ENCODE results near the gene NR1D1. TPM values are rescaled to one million over a fixed set of nuclear protein-coding genes. Genes with fewer than 3 reads are reported as not detected.

NR1D1 gene
- total and polyA plus RNA-seq, 8 donors, result 4.8 to 17.5 (median 11.3) TPM

DNA sequence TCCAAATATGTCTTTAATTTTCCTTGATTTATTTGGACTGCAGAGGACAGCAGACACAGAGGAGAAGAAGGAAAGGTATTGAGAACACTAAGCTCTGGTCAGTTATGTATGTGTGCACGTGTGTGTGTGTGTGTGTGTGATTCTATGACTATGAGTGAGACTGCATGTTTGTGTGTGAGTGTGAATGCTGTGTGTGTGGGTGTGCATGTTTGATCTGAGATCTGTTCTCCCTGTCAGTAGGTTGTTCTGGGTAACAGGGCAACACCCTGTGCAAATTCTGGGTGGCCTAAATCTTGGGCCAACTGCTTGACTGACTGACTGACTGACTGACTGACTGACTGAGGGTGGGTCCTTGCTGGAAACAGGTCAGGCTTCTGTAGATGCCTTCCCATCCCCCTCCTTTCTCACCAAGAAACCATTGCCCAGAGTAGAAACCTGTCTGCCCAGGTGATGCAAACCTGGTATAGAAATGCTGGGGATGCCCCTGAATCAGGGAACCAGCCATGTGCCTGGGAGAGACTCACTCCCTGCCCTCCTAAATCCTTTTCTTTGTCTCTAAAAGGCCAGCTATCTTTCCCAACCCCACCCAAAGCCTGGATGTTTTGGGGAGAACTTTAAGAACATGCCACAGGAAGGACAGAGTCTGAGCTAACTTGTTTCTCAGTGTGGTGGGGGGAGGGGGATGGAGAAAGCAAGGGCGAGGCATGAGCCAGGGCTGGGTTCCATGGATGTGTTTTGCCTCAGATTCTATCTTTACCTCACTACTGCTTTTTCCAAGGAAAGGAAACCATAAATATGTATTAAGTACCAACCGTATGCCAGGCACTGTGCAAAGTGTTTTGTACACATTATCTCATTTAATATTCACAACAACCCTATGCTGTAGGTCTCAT lies 4.5 kb upstream of the NR1D1 start:
- no peak for ATAC-seq
- Histone ChIP-seq H3K4me1 (peaks cover 41 to 50% (median 45%) of the 10 kb centered on the region in 3 donors), H3K27ac (no peak overlapping the region), H3K4me3 (no peak overlapping the region), H3K36me3 (no peaks in the 10 kb centered on the region), H3K27me3 (no peaks in the 10 kb centered on the region), H3K9me3 (no peaks in the 10 kb centered on the region)
- TF ChIP-seq CTCF (IDR thresholded peaks at IDR 0.05), result no peak
- intact Hi-C loops (cut with DNase I), result no loop called here
- peak in 1 of 6 donors; percentile 7 for DNase-seq
- no peak for FAIRE-seq
- WGBS, 2 donors, result 71 to 75% methylated on average over 3 of the region's 3 CpGs

DNA sequence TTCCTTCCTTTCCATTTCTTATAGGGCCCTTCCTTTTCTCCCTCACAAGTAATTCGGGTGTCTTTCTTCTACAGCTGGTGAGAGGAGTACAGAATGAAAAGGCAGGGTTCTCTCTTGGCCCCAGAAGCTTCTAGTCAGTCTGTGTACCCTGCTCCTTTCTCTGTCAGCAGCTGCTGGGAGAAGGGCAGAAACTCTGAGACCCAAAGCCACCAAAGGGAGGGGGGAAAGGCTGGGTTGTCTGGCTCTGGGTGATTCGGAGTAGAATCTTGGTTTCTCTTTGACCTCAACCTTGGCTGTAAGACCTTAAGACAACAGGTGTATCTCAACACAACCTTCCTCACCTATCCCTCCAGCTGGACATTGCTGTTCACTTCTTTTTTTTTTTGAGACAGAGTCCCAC lies 3.3 kb upstream of the NR1D1 start:
- Histone ChIP-seq H3K4me1 (peaks cover 33 to 42% (median 38%) of the 10 kb centered on the region in 3 donors), H3K27me3 (no peaks in the 10 kb centered on the region), H3K4me3 (no peak overlapping the region), H3K36me3 (no peaks in the 10 kb centered on the region), H3K9me3 (no peaks in the 10 kb centered on the region), H3K27ac (peak overlapping the region; percentile 47 to 68 (median 65))
- 31 to 39% methylated on average over 2 of the region's 2 CpGs for WGBS, 2 donors
- intact Hi-C loops (cut with DNase I), result no loop called here
- FAIRE-seq, result no peak
- no peak for TF ChIP-seq CTCF (IDR thresholded peaks at IDR 0.05)
- no peak for ATAC-seq
- peak in 1 of 6 donors; percentile 7 for DNase-seq

DNA sequence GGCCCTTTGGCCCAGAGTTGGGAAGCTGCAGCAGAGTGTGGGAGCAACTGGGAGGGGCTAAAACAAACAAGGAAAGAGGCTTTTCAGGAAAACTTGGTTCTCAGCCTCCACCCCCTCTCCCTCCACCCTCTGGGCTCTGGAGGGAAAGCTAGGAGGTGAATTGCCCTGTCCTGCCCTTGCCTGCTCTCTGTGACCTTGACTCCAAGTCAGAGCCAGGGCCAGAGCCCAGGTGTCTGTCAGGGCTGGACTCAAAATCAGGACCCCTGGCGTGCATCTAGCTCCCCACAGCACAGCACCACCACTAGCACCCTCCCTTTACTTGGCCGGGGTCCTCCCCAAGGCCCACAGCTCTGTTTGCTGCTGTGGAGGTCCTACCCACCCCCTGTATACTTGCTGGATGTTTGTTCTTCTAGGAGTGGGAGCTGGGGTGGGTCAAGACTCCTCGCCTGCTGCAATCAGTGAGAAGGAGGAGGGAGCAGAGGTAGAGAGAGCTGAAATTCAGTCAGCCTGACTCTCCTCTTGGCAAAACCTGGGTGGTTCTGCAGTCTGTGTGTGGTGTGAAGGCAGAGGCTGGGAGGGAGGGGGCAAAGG lies 2.8 kb upstream of the NR1D1 start:
- WGBS, 2 donors, result 39 to 41% methylated on average over 3 of the region's 3 CpGs
- DNase-seq (peak in 2 of 6 donors; percentile 40 to 62), ATAC-seq (no peak)

DNA sequence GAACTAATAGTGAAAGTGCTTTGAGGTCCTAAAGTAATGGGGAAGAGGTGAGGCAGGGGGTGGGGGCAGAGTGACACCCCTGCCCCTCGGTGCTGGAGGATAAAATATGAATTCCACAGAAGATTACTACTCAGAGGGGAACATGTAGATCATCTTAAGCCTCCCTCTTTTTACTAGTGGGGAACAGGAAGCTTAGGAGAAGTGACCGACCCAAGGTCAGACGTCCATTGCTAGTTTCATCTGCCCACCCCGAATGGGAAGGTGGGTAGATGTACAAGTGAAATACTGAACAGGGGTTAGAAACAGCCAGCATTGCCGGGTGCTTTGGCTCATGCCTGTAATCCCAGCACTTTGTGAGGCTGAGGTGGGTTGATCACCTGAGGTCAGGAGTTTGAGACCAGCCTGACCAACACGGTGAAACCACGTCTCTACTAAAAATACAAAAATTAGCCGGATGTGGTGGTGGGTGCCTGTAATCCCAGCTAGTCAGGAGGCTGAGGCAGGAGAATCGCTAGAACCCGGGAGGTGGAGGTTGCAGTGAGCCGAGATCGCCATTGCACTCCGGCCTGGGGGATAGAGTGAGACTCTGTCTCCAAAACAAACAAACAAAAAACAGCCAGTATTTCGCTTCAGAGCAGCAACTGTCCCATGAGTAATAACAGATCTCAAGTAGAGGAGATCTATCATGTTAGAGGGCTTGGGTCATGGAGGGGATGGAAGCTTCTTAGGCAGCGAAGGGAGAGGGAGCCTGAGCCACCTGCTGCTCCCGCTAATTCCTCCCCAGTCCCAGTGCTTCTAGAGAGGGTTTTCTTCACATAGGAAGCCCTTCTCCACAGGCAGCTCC lies 1.2 kb upstream of the NR1D1 start:
- 65 to 74% methylated on average over 16 of the region's 16 CpGs for WGBS, 2 donors
- FAIRE-seq (no peak), DNase-seq (peak in 2 of 6 donors; percentile 19 to 24), ATAC-seq (no peak)
- peaks cover 38 to 44% (median 41%) of the 10 kb centered on the region in 3 donors for H3K4me1 ChIP-seq
- no peaks in the 10 kb centered on the region for H3K27me3 ChIP-seq
- peak overlapping the region; percentile 94 to 99 (median 96) for H3K27ac ChIP-seq
- TF ChIP-seq CTCF (IDR thresholded peaks at IDR 0.05), result no peak
- intact Hi-C loops (cut with DNase I), result no loop called here
- H3K36me3 ChIP-seq, result peaks cover 0 to 7% (median 3%) of the 10 kb centered on the region in 3 donors
- no peaks in the 10 kb centered on the region for H3K9me3 ChIP-seq
- peak overlapping the region in 1 of 4 donors; percentile 79 for H3K4me3 ChIP-seq

More for the DNA sequence above, 2.8 kb upstream of the NR1D1 start:
- TF ChIP-seq CTCF (IDR thresholded peaks at IDR 0.05), result no peak
- no peak for FAIRE-seq
- Histone ChIP-seq H3K36me3 (no peaks in the 10 kb centered on the region), H3K4me1 (peaks cover 35 to 38% (median 37%) of the 10 kb centered on the region in 3 donors), H3K27ac (peak overlapping the region; percentile 47 to 68 (median 65)), H3K9me3 (no peaks in the 10 kb centered on the region), H3K27me3 (no peaks in the 10 kb centered on the region), H3K4me3 (no peak overlapping the region)
- intact Hi-C loops (cut with DNase I), result no loop called here

Data from pancreas (tissue), 10 donors.